WERI-Rb-1 (cell line): Measurements from ENCODE around the gene KCNMA1.

Experiments
- DNase-seq: peaks from one replicate; pipeline ENCODE4 v3.0.0-alpha.2; 2020
- H3K27ac ChIP-seq: fragments of 250-450 bp; sonication (Bioruptor Pico); 2 replicates; pipeline ENCODE4 v1.5.1; 2020; ENCODE audit warnings: mild to moderate bottlenecking, moderate library complexity
- H3K27me3 ChIP-seq: fragments of 250-450 bp; sonication (Bioruptor Pico); 2 replicates; pipeline ENCODE4 v1.5.1; 2021; ENCODE audit warnings: mild to moderate bottlenecking, low read depth, moderate library complexity; ENCODE audit not compliant: insufficient read depth, severe bottlenecking
- H3K36me3 ChIP-seq: fragments of 250-450 bp; sonication (Bioruptor Pico); 2 replicates; pipeline ENCODE4 v1.5.1; 2020; ENCODE audit warnings: mild to moderate bottlenecking, moderate library complexity
- H3K4me3 ChIP-seq: 2 replicates; pipeline ENCODE4 v1.5.1; 2011; ENCODE audit warnings: low read depth, mild to moderate bottlenecking, control low read depth, low read length
- H3K9me3 ChIP-seq: fragments of 250-450 bp; sonication (Bioruptor Pico); 2 replicates; pipeline ENCODE4 v1.5.1; 2021; ENCODE audit warnings: mild to moderate bottlenecking, moderate library complexity; ENCODE audit not compliant: severe bottlenecking
- CTCF ChIP-seq: IDR thresholded peaks from 2 replicates; pipeline ENCODE4 v1.5.1; 2011; ENCODE audit warnings: low read depth, mild to moderate bottlenecking, control low read depth, inconsistent platforms, low read length

Gene KCNMA1

GRCh38 chr10:76983624-76984023, 654.0 kb downstream of the KCNMA1 start:
- Histone ChIP-seq H3K36me3 (no peaks in the 10 kb centered on the region), H3K4me3 (no peak overlapping the region), H3K27me3 (no peaks in the 10 kb centered on the region), H3K9me3 (no peaks in the 10 kb centered on the region), H3K27ac (no peak overlapping the region)
- DNase-seq, result no peak
- TF ChIP-seq CTCF, result no peak

GRCh38 chr10:76982671-76983070, 654.9 kb downstream of the KCNMA1 start:
- Histone ChIP-seq H3K36me3 (no peaks in the 10 kb centered on the region), H3K9me3 (no peaks in the 10 kb centered on the region), H3K27ac (no peak overlapping the region), H3K27me3 (no peaks in the 10 kb centered on the region), H3K4me3 (no peak overlapping the region)
- DNase-seq, result no peak
- TF ChIP-seq CTCF, result no peak

- no peak for DNase-seq
- no peak overlapping the region for H3K4me3 ChIP-seq
- H3K27me3 ChIP-seq, result no peaks in the 10 kb centered on the region
- TF ChIP-seq CTCF, result no peak
- H3K36me3 ChIP-seq, result no peaks in the 10 kb centered on the region
- no peak overlapping the region for H3K27ac ChIP-seq
- H3K9me3 ChIP-seq, result no peaks in the 10 kb centered on the region
Measured at GRCh38 chr10:76981251-76981650, 656.4 kb downstream of the KCNMA1 start.

- DNase-seq, result no peak
- no peaks in the 10 kb centered on the region for H3K9me3 ChIP-seq
- H3K27me3 ChIP-seq, result peaks cover 12% of the 10 kb centered on the region
- no peak overlapping the region for H3K27ac ChIP-seq
- no peak for TF ChIP-seq CTCF
- H3K4me3 ChIP-seq, result no peak overlapping the region
- no peaks in the 10 kb centered on the region for H3K36me3 ChIP-seq
Measured at GRCh38 chr10:76977901-76978300, 659.7 kb downstream of the KCNMA1 start.

- no peak for DNase-seq
- no peaks in the 10 kb centered on the region for H3K9me3 ChIP-seq
- no peak overlapping the region for H3K27ac ChIP-seq
- H3K36me3 ChIP-seq, result no peaks in the 10 kb centered on the region
- H3K27me3 ChIP-seq, result peaks cover 13% of the 10 kb centered on the region
- no peak for TF ChIP-seq CTCF
- no peak overlapping the region for H3K4me3 ChIP-seq
Measured at GRCh38 chr10:76977046-76977445, 660.6 kb downstream of the KCNMA1 start.

- H3K4me3 ChIP-seq, result no peak overlapping the region
- H3K27ac ChIP-seq, result no peak overlapping the region
- no peak for DNase-seq
- no peaks in the 10 kb centered on the region for H3K36me3 ChIP-seq
- peaks cover 13% of the 10 kb centered on the region for H3K27me3 ChIP-seq
- TF ChIP-seq CTCF, result no peak
- H3K9me3 ChIP-seq, result no peaks in the 10 kb centered on the region
Measured at GRCh38 chr10:76976142-76976541, 661.5 kb downstream of the KCNMA1 start.
